ENCODE results near the gene MSL3B.
A peak's percentile ranks its signal among the peaks of the same experiment; 100 is the strongest.

The MSL3B gene

GRCh38 chr2:233867993-233868532 lies at the start of gene MSL3B:
TSS of gene MSL3B (minus strand) at chr2:233868386.
- H3K27me3 ChIP-seq, result no peaks in the 10 kb centered on the region
- no peak for TF ChIP-seq CTCF (IDR thresholded peaks at IDR 0.05)
- peak within 1 kb of the TSS in 1 of 2 donors; percentile 61 for H3K9ac ChIP-seq (ENCODE audit: low read depth in 2 of 2, low read length in 2 of 2)
- intact Hi-C loops (cut with DNase I), result no loop called here
- H3K4me1 ChIP-seq, result no peaks in the 10 kb centered on the region
- H3K36me3 ChIP-seq, result no peaks in the 10 kb centered on the region
- peak within 1 kb of the TSS; percentile 49 for H3K4me3 ChIP-seq
- peak; percentile 49 for DNase-seq
- H3K27ac ChIP-seq, result no peak within 1 kb of the TSS
- no peaks in the 10 kb centered on the region for H3K9me3 ChIP-seq

GRCh38 chr2:233917116-233917515 lies 48.9 kb upstream of the MSL3B start, which contains the start of gene TRPM8:
TSS of gene TRPM8 (plus strand) at chr2:233917373. CDS start at chr2:233926538, 9,165 bp downstream.
- TF ChIP-seq CTCF (IDR thresholded peaks at IDR 0.05), result no peak
- H3K36me3 ChIP-seq, result no peaks in the 10 kb centered on the region
- no peaks in the 10 kb centered on the region for H3K4me1 ChIP-seq
- no peak within 1 kb of the TSS for H3K27ac ChIP-seq
- intact Hi-C loops (cut with DNase I), result no loop called here
- no peaks in the 10 kb centered on the region for H3K9me3 ChIP-seq
- no peak within 1 kb of the TSS for H3K4me3 ChIP-seq
- DNase-seq, result no peak
- H3K27me3 ChIP-seq, result no peaks in the 10 kb centered on the region
- H3K9ac ChIP-seq (ENCODE audit: low read depth in 2 of 2, low read length in 2 of 2), result no peak within 1 kb of the TSS

DNA sequence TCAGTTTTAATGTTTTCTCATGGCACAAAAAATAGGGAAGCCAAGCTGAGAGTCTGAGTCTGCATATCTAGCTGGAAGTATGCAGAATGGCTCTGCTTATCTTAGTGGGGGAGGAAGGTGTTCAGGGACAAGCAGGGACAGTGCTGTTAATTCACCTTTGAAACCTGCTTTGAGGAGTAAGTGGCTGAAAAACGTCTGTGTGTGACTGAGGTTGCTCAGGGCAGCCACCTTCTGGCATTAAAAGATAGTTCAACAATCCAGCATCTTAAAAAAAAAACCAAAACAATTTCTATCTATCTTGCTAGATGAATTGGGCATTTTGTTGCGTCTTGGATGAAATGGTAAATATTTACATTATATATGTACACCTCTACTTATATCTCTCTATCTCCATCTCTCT lies 46.9 kb upstream of the MSL3B start:
- no peaks in the 10 kb centered on the region for H3K36me3 ChIP-seq
- no peaks in the 10 kb centered on the region for H3K9me3 ChIP-seq
- H3K4me3 ChIP-seq, result no peak overlapping the region
- H3K9ac ChIP-seq (ENCODE audit: low read depth in 2 of 2, low read length in 2 of 2), result no peak overlapping the region
- no peak overlapping the region for H3K27ac ChIP-seq
- intact Hi-C loops (cut with DNase I), result no loop called here
- no peak for DNase-seq
- TF ChIP-seq CTCF (IDR thresholded peaks at IDR 0.05), result no peak
- no peaks in the 10 kb centered on the region for H3K4me1 ChIP-seq
- H3K27me3 ChIP-seq, result no peaks in the 10 kb centered on the region

GRCh38 chr2:233912691-233913423 lies 44.7 kb upstream of the MSL3B start:
- no peaks in the 10 kb centered on the region for H3K4me1 ChIP-seq
- H3K36me3 ChIP-seq, result no peaks in the 10 kb centered on the region
- no peak for TF ChIP-seq CTCF (IDR thresholded peaks at IDR 0.05)
- H3K27me3 ChIP-seq, result no peaks in the 10 kb centered on the region
- no peak overlapping the region for H3K9ac ChIP-seq (ENCODE audit: low read depth in 2 of 2, low read length in 2 of 2)
- no peak overlapping the region for H3K4me3 ChIP-seq
- intact Hi-C loops (cut with DNase I), result no loop called here
- DNase-seq, result peak; percentile 22
- no peak overlapping the region for H3K27ac ChIP-seq
- no peaks in the 10 kb centered on the region for H3K9me3 ChIP-seq

- Histone ChIP-seq H3K27ac (no peak overlapping the region), H3K36me3 (no peaks in the 10 kb centered on the region), H3K9ac (ENCODE audit: low read depth in 2 of 2, low read length in 2 of 2) (no peak overlapping the region), H3K27me3 (no peaks in the 10 kb centered on the region), H3K4me1 (no peaks in the 10 kb centered on the region), H3K4me3 (no peak overlapping the region), H3K9me3 (no peaks in the 10 kb centered on the region)
- DNase-seq, result no peak
- intact Hi-C loops (cut with DNase I), result no loop called here
- no peak for TF ChIP-seq CTCF (IDR thresholded peaks at IDR 0.05)
Measured at GRCh38 chr2:233907627-233908026, 39.4 kb upstream of the MSL3B start.
